ENCODE measurements around the gene HS3ST6.
A peak's percentile ranks its signal among the peaks of the same experiment; 100 is the strongest.
"Not testable (repeated sequence)": the region's sequence is repeated elsewhere in the genome, so short reads cannot be mapped to it uniquely, and the experiment has no call there.

HS3ST6 gene

DNA sequence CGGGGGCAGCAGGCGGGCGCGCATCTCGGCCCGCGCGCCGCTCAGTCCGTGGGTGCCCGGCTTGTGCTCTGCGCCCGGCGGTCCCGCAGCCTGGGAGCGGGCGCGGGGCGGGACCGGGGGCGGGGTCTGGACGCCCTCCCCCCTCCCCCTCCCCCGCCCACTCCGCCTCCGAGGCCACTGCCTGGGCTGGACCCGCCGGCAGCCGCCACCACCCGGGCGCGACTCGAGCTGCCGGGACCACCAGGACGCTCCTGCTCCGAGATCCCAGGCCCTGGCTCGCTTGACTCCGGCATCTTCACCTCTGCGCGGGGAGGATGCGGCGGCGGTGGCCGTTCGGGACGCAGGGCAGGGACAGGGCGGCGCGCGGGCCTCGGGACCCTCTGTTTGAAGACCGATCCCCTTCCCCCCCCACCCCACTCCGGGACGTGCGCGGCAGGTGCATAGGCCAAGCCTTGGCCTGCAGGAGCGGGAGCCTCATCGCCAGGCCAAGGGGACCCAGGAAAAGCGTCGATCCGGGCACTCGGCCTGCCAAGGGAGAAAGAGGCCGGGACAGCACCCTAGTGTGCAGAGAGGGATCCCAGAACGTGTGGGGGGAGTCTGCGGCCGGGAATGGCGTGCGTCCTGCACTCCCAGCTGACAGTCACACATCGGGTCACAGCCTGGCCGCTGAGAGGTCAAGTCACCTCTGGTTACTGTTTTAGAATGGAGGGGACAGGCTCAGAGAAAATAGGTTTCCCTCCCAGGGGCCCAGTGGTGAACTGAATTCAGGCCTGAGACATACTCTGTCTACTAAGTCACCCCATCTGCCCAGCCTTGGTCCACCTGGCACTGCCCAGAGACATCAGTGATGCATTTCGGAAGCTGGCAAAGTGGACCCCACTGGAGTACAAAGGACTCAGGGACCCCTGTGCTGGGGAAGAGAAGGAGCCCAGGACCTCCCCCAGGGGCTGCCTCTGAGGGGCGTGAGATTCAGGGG is at the start of gene HS3ST6:
TSS of gene HS3ST6 (minus strand) at position 65 of the 976 bp plus-strand sequence. CDS start 92 bp downstream, outside the sequence.
- no peak for DNase-seq

DNA sequence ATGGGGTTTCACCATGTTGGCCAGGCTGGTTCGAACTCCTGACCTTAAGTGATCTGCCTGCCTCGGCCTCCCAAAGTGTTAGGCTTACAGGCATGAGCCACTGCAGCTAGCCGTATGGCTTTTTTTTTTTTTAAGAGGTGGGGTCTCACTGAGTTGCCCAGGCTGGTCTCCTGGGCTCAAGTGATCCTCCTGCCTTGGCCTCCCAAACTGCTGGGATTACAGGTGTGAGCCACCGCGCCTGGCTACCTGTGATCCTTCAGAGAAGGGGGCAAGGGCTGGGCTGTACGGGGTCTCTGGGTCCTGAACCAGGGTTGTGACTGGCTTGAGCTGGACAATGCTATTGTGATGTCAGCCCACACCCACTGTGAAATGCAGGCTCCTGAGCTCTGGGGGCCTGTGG is 48.2 kb upstream of the HS3ST6 start, which contains the start of gene RNF151:
TSS of gene RNF151 (plus strand) at position 397 of the 400 bp plus-strand sequence. CDS start 26 bp downstream, outside the sequence.
- no peak for DNase-seq

DNA sequence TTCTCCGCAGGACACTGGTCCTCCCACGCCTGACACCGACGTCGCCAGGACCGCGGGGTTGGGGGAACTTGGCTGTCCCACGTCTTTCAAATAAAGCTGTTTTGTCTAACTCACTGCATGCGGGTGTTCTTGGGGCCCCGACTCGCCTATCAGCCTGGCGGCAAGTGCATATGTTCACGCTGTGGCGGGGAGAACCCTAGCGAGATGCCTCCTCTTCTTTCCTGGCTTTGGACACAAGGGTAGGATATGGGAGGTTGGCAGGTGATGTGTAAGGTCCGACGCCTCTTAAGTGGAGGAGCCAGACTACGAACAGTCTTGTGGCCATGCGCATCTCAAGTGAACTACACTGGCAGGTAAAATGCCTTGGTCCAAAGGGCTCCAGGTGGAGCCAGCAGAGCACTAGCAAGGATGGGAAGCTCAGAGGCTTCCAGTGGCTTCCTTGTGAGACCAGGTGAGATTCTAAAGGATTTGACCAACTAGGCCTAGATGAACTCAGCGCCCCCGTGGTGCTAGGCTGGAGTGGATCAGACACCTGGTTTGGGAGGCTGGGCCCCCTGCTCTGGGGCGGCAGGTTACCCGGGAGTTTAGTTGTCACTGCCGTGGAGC is 47.3 kb upstream of the HS3ST6 start:
- DNase-seq, result no peak

DNA sequence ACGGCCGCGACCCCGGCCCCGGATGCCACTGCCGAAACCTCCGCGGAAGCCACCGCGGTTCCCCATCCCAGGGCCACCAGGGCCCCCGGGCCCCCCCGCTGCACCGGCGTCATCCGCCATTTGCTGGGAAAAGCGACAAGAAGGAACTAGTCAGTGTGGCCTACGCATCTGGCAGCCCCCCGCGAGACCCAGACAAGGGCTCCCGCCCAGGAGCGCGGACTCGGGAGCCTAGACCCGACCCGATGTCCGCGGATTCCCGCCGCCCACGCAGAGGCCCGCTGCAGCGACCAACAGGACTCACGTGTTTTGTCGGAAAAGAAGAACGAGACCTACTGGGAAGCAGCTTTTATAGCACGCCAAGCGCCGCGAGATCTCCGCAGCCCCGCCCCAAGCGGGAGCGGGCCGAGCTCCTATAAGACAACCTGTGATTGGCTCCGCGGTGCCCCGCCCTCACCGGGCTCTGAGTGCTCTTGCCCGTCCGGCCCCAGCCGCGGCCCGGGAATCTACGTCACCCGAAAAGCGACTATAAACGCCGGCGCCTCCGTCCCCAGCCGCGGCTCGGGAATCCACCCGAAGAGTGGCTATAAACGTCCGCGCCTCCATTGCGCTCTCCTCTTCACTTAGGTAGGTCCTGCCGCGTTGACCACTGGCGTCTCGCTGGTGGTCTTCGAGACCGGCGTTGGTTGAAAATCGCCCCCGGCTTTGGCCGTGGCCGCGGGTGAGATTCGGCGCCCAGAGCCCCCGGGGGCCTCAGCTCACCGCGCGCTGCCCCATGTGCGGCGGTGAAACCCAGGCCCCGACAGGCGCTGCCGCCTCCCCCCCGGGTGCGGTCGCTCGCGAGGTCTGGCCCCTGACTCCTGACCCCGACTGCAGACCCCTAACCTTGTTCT is 46.5 kb upstream of the HS3ST6 start, which contains the start of gene RPS2:
TSS of gene RPS2 (minus strand) at position 321 of the 890 bp plus-strand sequence. CDS start at position 120, 201 bp downstream.
- DNase-seq, result peak; percentile 98

DNA sequence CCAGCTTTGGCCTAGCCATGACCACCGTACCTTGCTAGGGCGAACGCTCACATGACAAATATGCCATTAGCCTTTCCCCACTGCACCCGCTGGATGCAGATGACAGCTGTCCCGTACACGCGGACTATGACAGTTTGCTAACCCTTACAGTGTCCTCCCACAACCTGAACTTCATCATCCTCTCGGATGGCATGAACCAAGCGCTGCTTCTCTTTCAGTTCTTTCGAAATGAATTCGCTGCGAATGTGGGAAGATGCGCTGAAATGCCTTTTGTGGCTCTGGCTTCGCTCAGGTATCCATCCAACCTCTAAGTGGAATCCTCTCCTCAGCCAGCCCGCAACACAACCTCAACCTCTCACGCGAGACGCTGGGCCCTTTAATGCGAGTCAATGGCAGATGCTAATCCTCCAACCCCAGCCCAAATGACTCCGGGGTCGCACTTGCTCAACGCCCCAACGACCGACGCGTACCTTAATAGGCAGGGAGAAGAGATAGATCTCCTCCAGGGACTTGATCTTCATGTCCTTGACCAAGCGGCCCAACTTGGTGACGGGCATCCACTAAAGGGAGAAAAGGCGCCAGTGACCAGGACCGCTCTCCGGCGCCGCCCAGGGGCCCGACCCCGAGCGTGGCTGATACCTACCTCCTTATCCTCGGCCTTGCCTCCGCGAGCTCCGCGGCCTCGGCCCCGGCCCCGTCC is 45.7 kb upstream of the HS3ST6 start:
- DNase-seq, result peak; percentile 68

DNA sequence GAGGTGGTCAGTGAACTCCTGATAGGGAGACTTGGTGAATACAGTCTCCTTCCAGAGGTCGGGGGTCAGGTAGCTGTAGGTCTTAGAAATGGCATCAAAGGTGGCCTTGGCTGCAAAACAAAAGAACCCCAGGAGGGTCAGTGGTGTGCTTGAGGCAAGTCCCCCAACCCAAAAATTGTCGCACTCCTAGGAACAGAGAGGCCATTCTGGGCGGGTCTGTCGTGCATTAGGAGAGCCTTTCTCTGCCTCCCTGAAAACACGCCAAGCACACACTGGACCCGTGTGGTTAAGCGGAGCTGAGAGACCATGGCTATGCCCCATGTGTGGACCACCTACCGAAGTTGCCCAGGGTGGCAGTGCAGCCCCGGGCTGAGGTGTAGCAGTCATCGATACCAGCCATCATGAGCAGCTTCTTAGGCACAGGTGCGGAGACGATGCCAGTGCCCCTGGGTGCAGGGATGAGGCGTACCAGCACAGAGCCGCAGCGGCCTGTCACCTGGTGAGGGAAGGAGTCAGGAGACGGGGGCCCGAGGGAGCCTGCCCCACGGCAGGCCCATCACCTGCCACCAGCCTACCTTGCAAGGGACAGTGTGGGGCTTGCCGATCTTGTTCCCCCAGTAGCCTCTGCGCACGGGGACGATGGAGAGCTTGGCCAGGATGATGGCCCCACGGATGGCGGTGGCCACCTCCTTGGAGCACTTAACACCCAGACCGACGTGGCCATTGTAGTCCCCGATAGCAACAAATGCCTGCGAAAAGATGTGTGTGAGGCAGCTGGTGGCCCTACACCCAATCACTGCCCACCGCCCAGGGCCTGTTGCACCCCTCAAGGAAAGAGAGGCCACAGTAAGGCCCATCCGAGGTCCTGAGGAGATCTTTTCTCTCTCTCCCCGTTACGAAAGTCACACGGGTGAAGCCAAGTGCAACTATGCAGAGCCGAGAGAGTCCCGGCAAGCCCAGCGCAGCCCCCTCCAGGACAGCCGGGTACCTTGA is 44.2 kb upstream of the HS3ST6 start:
- not testable (repeated sequence) for DNase-seq

DNA sequence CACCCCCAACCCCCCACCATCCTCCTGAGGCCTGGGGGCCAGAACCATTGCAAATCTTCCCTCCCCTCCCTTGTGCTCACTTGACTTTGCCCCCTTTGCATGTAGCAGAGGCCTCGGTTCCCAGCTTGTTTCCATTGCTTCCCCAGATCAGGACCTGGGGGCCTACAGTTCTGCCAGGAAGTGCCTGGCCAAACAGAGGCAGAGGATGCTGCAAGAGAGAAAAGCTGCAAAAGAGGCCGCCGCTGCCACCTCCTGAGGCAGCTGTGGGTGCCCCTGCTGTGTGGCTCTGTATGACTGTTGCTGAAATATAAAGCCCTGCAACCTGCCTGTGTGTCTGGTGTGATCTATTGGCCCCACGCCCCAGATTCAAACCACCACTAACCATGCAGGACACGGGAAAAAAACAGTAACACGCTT is 43.4 kb upstream of the HS3ST6 start:
- no peak for DNase-seq

DNA sequence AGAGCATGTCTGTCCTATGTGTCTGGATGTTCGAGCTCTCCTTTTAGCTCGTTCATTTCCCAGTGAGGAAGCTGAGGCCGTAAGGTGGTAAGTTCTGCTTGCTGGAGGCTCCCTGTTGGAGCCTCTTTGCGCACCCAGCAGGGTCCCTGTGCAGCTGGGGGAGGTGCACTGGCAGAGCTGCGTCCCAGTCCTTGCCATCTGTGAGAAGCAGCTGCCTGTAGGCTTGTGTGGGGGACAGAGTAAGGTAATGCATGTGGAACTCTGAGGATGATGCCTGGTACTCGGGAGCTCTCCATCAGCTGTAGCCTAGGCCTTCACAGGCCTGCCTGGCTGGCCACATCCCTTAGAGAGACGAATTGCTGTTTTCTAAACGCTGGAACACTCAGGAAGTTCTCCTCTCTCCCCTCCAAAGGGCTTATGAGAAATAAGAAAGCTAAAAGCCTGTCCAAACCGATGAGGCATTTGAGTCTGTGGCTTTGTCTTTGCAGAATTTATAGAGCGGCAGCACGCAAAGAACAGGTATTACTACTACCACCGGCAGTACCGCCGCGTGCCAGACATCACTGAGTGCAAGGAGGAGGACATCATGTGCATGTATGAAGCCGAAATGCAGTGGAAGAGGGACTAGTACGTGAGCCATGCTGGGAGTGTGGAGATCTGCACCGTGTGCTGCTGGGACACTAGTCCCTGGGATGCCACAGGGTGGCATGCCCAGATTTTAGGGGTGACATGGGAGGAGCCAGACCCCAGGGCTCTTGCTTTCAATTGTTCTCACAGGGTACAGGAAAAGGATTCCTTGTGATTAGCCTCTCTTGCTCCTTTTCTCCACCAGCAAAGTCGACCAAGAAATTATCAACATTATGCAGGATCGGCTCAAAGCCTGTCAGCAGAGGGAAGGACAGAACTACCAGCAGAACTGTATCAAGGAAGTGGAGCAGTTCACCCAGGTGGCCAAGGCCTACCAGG is 42.7 kb upstream of the HS3ST6 start:
- DNase-seq, result peak; percentile 69

DNA sequence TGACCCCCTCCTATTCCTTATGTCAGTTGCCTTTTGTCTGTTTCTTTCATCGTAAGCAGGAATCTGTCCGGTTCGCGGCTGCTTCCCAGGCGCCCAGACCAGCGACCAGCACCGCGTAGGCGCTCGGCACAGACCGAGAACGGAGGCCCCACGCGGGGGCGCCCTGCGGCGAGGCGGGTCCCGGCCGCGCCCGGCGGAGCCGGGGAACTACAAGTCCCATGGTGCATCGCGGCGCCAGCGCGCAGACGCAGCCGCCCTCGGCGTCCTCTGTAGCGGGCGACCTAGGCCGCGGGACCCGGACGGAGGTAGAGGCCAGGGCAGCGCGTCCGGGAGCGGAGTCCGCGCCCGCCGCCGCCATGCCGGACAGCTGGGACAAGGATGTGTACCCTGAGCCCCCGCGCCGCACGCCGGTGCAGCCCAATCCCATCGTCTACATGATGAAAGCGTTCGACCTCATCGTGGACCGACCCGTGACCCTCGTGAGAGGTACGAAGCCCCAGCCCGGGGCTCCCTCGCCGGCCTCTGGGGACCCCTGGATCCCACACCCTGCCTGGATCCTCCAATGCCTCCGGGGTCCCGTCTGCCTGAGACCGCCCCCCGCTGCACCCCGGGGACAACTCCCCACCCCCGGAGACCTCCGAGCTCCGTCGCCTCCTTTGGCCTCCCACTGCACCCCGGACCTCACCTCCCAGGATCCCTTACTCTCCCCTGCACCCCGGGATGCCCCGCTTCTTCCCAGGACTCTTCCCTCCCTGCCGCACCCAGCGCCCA is 41.2 kb upstream of the HS3ST6 start, which contains the start of gene NDUFB10:
TSS of gene NDUFB10 (plus strand) at position 270 of the 771 bp plus-strand sequence. CDS start at position 357, 87 bp downstream.
- peak; percentile 94 for DNase-seq

DNA sequence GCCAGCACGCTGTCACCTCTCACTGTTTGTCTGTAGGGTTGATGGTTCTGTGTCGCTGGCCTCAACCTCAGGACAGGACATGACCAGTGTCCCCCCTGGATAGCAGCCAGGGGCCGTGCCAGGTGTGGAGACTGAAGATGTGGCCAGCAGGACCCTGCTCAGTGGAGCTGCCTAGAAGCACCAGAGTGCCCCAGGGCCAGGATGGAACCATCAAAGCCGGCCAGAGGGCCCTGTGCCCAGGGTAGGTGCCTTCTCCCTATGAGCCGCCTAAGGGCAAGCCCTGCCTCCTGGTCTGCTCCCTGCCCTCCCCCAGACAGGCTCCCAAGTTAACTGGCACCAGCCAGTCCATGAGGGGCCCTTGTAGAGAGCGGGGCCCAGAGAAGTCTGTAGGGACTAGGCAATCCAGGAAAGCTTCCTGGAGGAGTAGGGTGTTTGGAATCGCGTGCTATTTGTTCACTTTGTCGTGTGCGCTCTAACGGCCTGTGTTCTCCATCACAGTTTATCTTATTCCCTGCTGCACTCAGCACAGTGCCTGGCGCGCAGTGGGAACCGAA is 40.6 kb upstream of the HS3ST6 start:
- DNase-seq, result no peak

DNA sequence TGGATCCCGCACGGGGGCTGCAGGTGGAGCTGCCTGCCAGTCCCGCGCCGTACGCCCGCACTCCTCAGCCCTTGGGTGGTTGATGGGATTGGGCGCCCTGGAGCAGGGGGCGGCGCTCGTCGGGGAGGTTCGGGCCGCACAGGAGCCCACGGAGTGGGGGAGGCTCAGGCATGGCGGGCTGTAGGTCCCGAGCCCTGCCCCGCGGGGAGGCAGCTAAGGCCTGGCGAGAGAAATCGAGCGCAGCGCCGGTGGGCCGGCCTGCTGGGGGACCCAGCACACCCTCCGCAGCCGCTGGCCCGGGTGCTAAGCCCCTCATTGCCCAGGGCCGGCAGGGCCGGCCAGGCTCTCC is 39.9 kb upstream of the HS3ST6 start:
- DNase-seq, result not testable (repeated sequence)

DNA sequence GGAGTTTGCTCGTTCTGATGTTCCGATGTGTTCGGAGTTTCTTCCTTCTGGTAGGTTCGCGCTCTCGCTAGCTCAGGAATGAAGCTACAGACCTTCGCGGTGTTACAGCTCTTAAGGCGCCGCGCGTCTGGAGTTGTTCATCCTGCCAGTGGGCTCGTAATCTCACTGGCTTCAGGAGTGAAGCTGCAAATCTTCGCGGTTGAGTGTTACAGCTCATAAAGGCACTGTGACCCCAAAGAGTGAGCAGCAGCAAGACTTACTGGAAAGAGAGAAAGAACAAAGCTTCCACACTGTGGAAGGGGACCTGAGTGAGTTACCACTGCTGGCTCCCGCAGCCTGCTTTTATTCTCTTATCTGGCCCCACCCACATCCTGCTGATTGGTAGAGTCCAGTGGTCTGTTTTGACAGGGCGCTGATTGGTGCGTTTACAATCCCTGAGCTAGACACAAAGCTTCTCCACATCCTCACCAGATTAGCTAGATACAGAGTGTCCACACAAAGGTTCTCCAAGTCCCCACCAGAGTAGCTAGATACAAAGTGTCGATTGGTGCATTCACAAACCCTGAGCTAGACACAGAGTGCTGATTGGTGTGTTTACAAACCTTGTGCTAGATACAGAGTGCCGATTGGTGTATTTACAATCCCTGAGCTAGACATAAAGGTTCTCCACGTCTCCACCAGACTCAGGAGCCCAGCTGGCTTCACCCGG is 39.4 kb upstream of the HS3ST6 start:
- not testable (repeated sequence) for DNase-seq

DNA sequence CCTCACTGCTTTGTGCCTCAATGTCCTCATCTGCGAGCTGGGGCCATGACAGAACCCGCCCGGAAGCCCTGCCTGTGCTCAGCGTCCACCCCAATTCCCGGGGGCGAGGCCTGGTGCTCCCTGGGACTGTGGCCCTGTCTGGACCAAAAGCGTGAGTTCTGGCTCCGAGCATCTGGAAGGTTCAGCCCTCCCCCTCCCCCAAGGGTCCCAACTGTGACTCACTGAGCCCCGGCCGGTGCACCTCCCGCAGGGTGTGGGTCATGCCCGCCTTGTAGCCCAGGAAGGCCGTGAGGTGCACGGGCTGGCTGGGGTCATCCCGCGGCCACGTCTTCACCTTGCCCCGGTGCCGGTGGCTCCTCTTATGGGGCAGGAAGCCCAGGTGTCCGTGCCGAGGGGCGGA is 35.5 kb upstream of the HS3ST6 start:
- no peak for DNase-seq

DNA sequence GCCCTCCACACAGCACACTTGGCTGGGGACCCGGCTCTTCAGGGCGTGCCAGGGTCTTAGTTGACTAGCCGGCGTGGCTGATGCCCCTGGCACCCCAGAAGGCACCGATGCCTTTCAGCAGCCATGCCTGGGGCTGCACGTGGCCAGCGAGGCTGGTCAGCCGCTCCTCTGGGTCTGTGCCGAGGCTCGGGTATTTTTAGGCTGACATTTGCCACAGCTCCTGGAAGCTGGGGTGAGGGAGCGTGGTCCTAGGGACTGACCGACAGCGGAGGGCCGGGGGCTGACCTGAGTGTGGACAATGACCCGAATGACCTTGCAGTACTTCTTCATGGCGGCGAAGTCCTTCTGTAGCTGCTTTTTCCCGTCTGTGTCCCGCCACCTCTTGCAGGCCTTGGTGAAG is 32.3 kb upstream of the HS3ST6 start:
- DNase-seq, result no peak

DNA sequence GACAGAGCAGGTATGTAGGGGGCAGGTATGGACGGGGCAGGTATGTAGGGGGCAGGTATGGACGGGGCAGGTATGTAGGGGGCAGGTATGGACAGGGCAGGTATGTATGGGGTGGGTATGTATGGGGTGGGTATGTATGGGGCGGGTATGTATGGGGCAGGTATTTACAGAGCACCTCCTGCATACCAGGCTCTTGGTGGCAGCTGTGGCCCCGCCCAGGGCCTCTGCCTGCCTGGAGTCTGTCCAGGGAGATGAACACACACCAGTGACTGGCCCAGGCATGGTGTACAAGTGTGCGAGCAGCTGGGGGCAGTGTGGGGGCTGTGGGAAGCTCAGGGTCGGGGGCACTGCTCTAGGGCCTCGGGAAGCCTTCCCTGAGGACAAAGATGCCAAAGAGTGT is 31.8 kb upstream of the HS3ST6 start:
- DNase-seq, result no peak

DNA sequence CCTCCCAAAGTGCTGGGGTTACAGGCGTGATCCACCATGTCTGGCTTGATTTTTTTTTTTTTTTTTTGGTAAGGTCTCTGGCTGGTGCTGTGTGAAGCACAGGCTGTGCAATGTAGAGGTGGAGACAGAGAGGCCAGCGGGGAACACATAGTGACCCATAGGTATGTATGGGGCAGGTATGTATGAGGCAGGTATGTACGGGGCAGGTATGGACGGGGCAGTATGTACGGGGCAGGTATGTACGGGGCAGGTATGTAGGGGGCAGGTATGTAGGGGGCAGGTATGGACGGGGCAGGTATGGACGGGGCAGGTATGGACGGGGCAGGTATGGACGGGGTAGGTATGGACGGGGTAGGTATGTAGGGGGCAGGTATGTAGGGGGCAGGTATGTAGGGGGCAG is 31.3 kb upstream of the HS3ST6 start:
- DNase-seq, result no peak

DNA sequence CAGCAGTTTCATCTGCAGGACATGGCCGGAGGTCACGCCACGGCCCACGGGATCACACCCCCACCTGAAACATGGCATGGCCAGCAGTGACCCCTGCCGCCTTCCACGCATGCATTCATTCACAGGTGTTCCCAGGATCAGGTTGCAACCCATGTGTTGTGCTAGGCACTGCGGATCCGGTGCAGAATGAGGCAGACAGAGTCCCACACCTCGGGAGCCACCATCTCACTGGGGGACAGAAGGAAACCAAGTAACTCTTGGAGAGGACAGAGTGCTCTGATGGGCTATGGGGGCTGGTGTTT is 29.1 kb upstream of the HS3ST6 start:
- DNase-seq, result no peak

Measured in OCI-M1 (cell line).